ENCODE measurements around the gene FAM117B. TPM values are rescaled to one million over a fixed set of nuclear protein-coding genes. Genes with fewer than 3 reads are reported as not detected.

Gene FAM117B
- total and polyA plus RNA-seq, 8 donors, result 1.9 to 49.8 (median 13.3) TPM

GRCh38 chr2:202687276-202687675, 52.5 kb downstream of the FAM117B start:
- H3K9me3 ChIP-seq, result no peaks in the 10 kb centered on the region
- no peaks in the 10 kb centered on the region for H3K36me3 ChIP-seq
- TF ChIP-seq EP300 (IDR thresholded peaks at IDR 0.05) (no peak), POLR2AphosphoS5 (IDR thresholded peaks at IDR 0.05) (no peak), POLR2A (IDR thresholded peaks at IDR 0.05) (no peak)
- TF ChIP-seq, protein P1, sequence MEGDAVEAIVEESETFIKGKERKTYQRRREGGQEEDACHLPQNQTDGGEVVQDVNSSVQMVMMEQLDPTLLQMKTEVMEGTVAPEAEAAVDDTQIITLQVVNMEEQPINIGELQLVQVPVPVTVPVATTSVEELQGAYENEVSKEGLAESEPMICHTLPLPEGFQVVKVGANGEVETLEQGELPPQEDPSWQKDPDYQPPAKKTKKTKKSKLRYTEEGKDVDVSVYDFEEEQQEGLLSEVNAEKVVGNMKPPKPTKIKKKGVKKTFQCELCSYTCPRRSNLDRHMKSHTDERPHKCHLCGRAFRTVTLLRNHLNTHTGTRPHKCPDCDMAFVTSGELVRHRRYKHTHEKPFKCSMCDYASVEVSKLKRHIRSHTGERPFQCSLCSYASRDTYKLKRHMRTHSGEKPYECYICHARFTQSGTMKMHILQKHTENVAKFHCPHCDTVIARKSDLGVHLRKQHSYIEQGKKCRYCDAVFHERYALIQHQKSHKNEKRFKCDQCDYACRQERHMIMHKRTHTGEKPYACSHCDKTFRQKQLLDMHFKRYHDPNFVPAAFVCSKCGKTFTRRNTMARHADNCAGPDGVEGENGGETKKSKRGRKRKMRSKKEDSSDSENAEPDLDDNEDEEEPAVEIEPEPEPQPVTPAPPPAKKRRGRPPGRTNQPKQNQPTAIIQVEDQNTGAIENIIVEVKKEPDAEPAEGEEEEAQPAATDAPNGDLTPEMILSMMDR (IDR thresholded peaks at IDR 0.05), result no peak

GRCh38 chr2:202689459-202689858, 54.7 kb downstream of the FAM117B start:
- no peaks in the 10 kb centered on the region for H3K9me3 ChIP-seq
- H3K27ac ChIP-seq, result no peak overlapping the region
- TF ChIP-seq POLR2AphosphoS5 (IDR thresholded peaks at IDR 0.05), result no peak
- TF ChIP-seq POLR2A (IDR thresholded peaks at IDR 0.05), result no peak
- TF ChIP-seq, protein P1 (IDR thresholded peaks at IDR 0.05), result no peak
- TF ChIP-seq EP300 (IDR thresholded peaks at IDR 0.05), result no peak
- no peak for DNase-seq
- H3K4me3 ChIP-seq, result no peak overlapping the region
- intact Hi-C loops (cut with DNase I; ENCODE audit: low total_unique reads), result no loop called here
- H3K36me3 ChIP-seq, result no peaks in the 10 kb centered on the region
- WGBS, 5 donors, result 94 to 100% (median 98%) methylated on average over 2 of the region's 2 CpGs
- H3K27me3 ChIP-seq, result no peaks in the 10 kb centered on the region
- H3K4me1 ChIP-seq, result no peaks in the 10 kb centered on the region

More at GRCh38 chr2:202687276-202687675, 52.5 kb downstream of the FAM117B start:
- Histone ChIP-seq H3K27ac (no peak overlapping the region), H3K4me1 (no peaks in the 10 kb centered on the region), H3K27me3 (no peaks in the 10 kb centered on the region), H3K4me3 (no peak overlapping the region)
- DNase-seq, result no peak
- WGBS, 5 donors, result 82 to 90% (median 88%) methylated on average over 3 of the region's 3 CpGs
- intact Hi-C loops (cut with DNase I; ENCODE audit: low total_unique reads), result no loop called here

DNA sequence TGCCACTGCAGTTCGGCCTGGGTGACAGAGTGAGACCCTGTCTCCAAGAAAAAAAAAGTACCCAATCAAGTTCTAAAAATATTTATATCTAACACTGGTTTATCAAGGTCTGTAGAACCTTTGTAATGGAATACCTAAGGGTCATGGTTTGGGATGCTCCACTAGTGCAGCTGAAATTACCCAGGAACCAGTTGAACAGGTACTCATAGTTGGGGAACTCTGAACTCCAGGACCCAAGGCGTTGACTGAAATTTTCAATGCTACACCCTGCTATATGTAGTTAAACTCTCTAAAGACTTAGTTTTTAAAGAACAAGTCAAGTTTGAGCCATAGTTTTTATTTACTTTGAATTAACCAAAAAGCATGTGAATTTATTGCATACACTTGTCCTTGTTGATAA, 55.1 kb downstream of the FAM117B start:
- intact Hi-C loops (cut with DNase I; ENCODE audit: low total_unique reads), result no loop called here
- TF ChIP-seq, protein P1 (IDR thresholded peaks at IDR 0.05), result no peak
- TF ChIP-seq EP300 (IDR thresholded peaks at IDR 0.05) (no peak), POLR2A (IDR thresholded peaks at IDR 0.05) (no peak), POLR2AphosphoS5 (IDR thresholded peaks at IDR 0.05) (no peak)
- H3K9me3 ChIP-seq, result no peaks in the 10 kb centered on the region
- H3K36me3 ChIP-seq, result no peaks in the 10 kb centered on the region
- H3K4me1 ChIP-seq, result no peaks in the 10 kb centered on the region
- H3K27ac ChIP-seq, result no peak overlapping the region
- 85 to 92% (median 88%) methylated on average over 2 of the region's 2 CpGs for WGBS, 5 donors
- H3K27me3 ChIP-seq, result no peaks in the 10 kb centered on the region
- no peak for DNase-seq
- no peak overlapping the region for H3K4me3 ChIP-seq

DNA sequence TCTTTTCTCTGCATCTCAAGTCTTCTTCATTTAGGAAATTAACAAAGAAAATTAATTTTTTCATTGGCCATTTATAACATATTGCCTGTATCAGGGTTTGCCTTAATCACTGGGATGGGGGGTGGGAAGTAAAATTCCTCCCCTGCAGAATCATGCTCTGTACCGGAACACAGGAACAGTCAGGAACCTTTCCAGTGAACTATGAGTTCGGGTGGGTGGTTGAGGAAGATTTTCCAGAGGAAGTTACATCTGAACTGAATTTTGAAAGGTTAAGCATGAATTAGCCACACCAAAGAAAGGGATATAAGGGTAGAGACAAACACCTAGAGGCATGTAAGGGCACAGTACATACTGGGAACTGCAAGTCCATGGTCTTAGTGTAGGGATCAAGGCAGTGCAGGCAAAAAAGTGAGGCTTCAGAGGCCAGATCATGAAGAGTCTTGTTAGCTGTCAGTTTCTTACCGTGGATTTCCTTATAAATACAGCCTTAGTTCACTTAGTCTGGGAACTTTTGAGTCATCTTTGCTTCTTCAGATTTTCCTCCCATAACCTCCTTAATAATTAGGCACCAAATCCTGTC, 55.6 kb downstream of the FAM117B start:
- Histone ChIP-seq H3K4me1 (no peaks in the 10 kb centered on the region), H3K36me3 (no peaks in the 10 kb centered on the region), H3K9me3 (no peaks in the 10 kb centered on the region), H3K4me3 (no peak overlapping the region), H3K27ac (no peak overlapping the region), H3K27me3 (no peaks in the 10 kb centered on the region)
- no peak for DNase-seq
- TF ChIP-seq EP300 (IDR thresholded peaks at IDR 0.05) (no peak), POLR2AphosphoS5 (IDR thresholded peaks at IDR 0.05) (no peak), POLR2A (IDR thresholded peaks at IDR 0.05) (no peak)
- 78 to 89% (median 88%) methylated on average over 3 of the region's 3 CpGs for WGBS, 5 donors
- intact Hi-C loops (cut with DNase I; ENCODE audit: low total_unique reads), result no loop called here

- TF ChIP-seq, protein P1 (IDR thresholded peaks at IDR 0.05), result no peak
- TF ChIP-seq POLR2A (IDR thresholded peaks at IDR 0.05) (no peak), POLR2AphosphoS5 (IDR thresholded peaks at IDR 0.05) (no peak), EP300 (IDR thresholded peaks at IDR 0.05) (no peak)
- H3K4me1 ChIP-seq, result no peaks in the 10 kb centered on the region
- H3K9me3 ChIP-seq, result no peaks in the 10 kb centered on the region
- DNase-seq, result no peak
- H3K27me3 ChIP-seq, result no peaks in the 10 kb centered on the region
- H3K27ac ChIP-seq, result no peak overlapping the region
- WGBS, 5 donors, result 91 to 95% (median 92%) methylated on average over 4 of the region's 4 CpGs
- H3K4me3 ChIP-seq, result no peak overlapping the region
- intact Hi-C loops (cut with DNase I; ENCODE audit: low total_unique reads), result no loop called here
- peaks cover 0 to 25% (median 12%) of the 10 kb centered on the region in 4 donors for H3K36me3 ChIP-seq
Observed at GRCh38 chr2:202693503-202693902, 58.7 kb downstream of the FAM117B start.
